Middle frontal gyrus (tissue), 1 donor: ENCODE results near the gene ZDHHC1.
"Not testable (repeated sequence)": the region's sequence is repeated elsewhere in the genome, so short reads cannot be mapped to it uniquely, and the experiment has no call there.

Experiments used
- DNase-seq: peaks from one replicate; pipeline ENCODE4 v3.0.0-alpha.2; 2015; ENCODE audit warnings: low spot score; ENCODE audit errors: extremely low spot score

Gene ZDHHC1

GRCh38 chr16:67364600-67365235, 51.6 kb downstream of the ZDHHC1 start:
- no peak for DNase-seq

DNA sequence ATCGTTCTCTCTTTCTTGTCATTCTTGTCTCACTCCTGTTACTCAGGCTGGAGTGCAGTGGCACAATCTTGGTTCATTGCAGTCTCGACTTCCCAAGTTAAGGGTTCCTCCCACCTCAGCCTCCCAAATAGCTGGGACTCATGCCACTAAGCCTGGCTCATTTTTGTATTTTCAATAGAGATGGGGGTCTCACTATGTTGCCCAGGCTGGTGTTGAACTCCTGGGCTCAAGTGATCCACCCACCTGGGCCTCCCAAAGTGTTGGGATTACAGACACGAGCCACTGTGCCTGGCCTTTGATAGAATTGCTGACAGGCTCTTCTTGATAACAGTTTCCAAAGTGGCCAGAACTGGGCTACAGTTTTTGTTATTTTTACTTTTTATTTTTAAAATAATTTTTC, 55.2 kb downstream of the ZDHHC1 start:
- no peak for DNase-seq

GRCh38 chr16:67359540-67360269, 56.6 kb downstream of the ZDHHC1 start:
- DNase-seq = not testable (repeated sequence)

DNA sequence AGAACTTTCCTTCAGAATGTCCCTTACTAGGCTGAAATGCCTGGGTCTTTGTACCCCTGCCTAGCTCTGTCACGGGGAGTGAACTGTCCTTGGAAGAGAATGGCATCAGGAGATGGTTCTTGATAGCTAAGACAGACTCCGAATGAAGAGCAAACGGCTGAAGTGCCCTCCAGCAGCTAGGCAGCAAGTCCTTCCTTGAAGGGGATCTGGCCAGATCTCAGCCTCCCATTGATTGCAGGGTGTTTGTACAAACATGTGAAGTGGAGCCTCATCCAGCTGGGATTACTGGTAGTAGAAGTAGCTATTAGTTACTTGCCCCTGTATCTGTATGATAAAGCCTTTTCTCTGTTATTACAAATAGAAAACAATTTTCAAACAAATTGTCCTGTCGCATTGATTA, 58.7 kb downstream of the ZDHHC1 start:
- no peak for DNase-seq

DNA sequence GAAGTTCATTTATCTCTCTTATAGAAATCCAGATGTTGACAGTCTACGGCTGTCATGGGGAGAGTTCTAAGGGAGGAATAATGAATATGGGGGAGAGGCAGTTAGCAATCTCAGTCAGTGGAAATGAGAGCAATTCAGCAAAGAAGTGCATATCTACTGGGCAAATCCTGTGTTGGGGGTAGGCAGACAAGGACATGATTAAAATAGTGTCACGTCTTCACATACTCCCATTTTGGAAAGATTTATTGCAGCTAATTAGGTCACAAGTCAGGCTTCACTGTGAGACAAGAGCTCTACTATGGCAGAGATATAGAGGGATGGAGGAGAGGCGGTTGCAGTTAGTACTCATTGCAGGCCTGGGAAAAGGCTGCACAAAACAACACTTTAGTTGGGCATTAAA, 59.9 kb downstream of the ZDHHC1 start:
- DNase-seq = no peak

DNA sequence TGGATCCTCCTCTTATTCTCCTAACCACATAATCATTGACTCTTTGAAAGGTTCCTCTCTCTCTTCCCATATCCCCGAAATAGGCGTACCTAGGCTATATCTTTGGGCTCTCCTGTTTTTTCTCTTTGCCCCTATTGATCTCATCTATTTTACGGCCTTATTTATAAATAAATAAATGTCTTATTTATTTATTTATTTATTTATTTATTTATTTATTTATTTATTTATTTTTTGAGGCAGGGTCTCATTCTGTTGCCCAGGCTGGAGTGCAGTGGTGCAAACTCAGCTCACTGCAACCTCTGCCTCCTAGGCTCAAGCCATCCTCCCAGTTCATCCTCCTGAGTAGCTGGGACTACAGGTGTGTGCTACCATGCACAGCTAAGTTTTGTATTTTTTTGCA, 63.8 kb downstream of the ZDHHC1 start:
- not testable (repeated sequence) for DNase-seq

DNA sequence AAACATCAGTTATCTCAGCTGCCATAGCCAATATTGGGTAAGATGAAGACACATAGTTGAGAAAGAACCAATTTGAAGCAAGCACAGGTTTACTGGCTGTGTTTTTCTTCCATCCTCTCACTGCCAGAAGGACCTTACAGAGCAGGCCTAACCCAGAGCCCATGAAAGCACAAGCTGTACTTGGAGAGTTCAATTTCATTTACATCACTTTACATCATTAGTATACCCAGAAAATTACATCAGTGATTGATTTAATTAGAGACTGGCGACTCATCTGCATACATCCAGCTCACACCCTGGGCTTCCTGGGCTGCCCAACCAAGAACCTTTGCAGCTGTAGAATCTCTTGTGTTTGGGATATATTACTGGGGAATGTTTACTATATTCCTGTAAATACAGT, 66.0 kb downstream of the ZDHHC1 start:
- DNase-seq = no peak

- no peak for DNase-seq
These were observed 67.1 kb downstream of the ZDHHC1 start for GRCh38 chr16:67349172-67349571.

DNA sequence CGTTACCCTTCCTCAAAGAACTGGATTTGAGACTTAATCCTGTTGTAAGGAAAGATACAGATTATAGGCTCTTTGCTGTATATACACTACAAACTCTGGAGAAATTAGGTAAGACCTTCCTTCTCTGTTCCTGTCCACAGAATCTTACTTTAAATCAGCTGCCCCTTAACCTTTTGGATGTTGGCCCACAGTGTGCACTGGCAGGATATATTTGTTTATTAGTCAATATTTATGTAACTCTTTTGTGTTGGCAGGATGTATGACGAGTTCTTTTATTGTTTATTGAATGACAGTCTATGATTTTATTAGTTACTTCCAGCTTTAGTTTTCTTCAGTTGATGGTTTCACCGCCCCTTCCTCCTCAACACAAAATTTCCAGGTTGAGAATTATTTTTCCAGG, 69.9 kb downstream of the ZDHHC1 start:
- no peak for DNase-seq

- DNase-seq = no peak
These were observed 70.9 kb downstream of the ZDHHC1 start for GRCh38 chr16:67345401-67345800.
